ENCODE results near the gene CTNNA1.

DNA sequence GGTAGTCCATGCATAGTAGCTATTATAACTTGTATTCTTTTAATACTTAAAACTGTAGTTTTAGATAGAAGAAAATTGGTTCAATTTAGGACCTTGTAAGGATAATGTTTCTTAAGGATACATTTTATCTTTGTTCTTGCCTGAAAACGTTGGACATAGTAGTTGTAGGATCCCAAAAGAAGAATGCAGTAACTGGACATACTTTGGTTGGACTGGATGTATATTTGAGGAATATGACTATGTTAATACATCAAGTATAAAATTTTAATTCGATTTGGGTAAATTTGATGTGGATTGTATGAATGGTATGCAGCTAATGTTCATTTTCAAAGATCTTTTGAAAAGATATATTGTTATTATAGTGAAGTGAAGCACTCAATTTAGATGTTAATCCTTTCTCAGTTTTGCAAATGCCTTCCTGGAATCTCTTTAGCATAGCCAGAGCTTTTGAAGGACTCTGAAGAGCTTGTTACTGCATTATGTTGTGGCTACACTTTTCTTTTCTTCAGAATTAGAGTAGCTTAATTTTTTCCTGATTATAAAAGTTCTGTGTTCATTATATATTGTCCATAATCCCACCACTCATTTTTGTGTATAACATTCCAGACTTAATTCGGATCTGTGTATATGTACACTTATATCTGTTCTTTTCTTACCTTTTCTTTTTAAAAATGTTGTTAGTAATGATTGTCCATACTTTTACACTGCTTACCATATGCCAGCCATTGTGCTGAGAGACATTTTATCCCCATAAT is 80.7 kb downstream of the CTNNA1 start:
- TF ChIP-seq, protein P1, sequence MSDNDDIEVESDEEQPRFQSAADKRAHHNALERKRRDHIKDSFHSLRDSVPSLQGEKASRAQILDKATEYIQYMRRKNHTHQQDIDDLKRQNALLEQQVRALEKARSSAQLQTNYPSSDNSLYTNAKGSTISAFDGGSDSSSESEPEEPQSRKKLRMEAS (IDR thresholded peaks at IDR 0.05) = no peak
- TF ChIP-seq EGR1 (IDR thresholded peaks at IDR 0.05; ENCODE audit: borderline replicate concordance, low read depth, low read length) = no peak
- TF ChIP-seq CTCF (IDR thresholded peaks at IDR 0.05; ENCODE audit: control extremely low read depth in 1 of 3, insufficient read depth in 1 of 3, low read depth in 1 of 3, low read length in 3 of 3) = no peak
- TF ChIP-seq NRF1 (IDR thresholded peaks at IDR 0.05; ENCODE audit: low read depth, low read length) = no peak
- no peak for TF ChIP-seq EP300 (IDR thresholded peaks at IDR 0.05; ENCODE audit: borderline replicate concordance in 1 of 2, low read depth in 2 of 2, low read length in 2 of 2)
- TF ChIP-seq POLR2AphosphoS5 (IDR thresholded peaks at IDR 0.05; ENCODE audit: low read depth, low read length) = no peak
- no peak for TF ChIP-seq BCL11A (IDR thresholded peaks at IDR 0.05; ENCODE audit: low read depth in 2 of 2, low read length in 2 of 2)
- no peak for TF ChIP-seq RAD21 (IDR thresholded peaks at IDR 0.05 in 1 of 2, conservative IDR thresholded peaks at IDR 0.05 in 1 of 2; ENCODE audit: low read depth in 2 of 2, low read length in 2 of 2)
- no peak for TF ChIP-seq POLR2A (IDR thresholded peaks at IDR 0.05; ENCODE audit: control extremely low read depth in 1 of 2, low read depth in 2 of 2, low read length in 2 of 2)
- no peak for TF ChIP-seq RFX5 (IDR thresholded peaks at IDR 0.05; ENCODE audit: borderline replicate concordance, low read depth, low read length)
- TF ChIP-seq SP4 (IDR thresholded peaks at IDR 0.05; ENCODE audit: low read length) = no peak
- TF ChIP-seq KDM1A (IDR thresholded peaks at IDR 0.05; ENCODE audit: borderline replicate concordance, low read length) = no peak
